Activated gamma-delta T cell treated with Interleukin-2 at 50 U/mL for 16 hours (primary cell): ENCODE results near the gene COMP.

Experiments used
- DNase-seq: peaks from one replicate; pipeline ENCODE4 v3.0.0-alpha.2; 2020

The COMP gene

GRCh38 chr19:18803550-18804138 is 12.5 kb upstream of the COMP start:
- DNase-seq, result no peak

GRCh38 chr19:18802354-18802753 is 11.2 kb upstream of the COMP start:
- DNase-seq, result no peak

GRCh38 chr19:18800636-18801035 is 9.5 kb upstream of the COMP start:
- no peak for DNase-seq

GRCh38 chr19:18800079-18800478 is 9.0 kb upstream of the COMP start:
- no peak for DNase-seq

- DNase-seq, result no peak
Observed at GRCh38 chr19:18799389-18799970, 8.4 kb upstream of the COMP start.

GRCh38 chr19:18798384-18799352 is 7.6 kb upstream of the COMP start:
- no peak for DNase-seq

- DNase-seq, result no peak
Observed at GRCh38 chr19:18796239-18796638, 5.1 kb upstream of the COMP start.

GRCh38 chr19:18795540-18795939 is 4.4 kb upstream of the COMP start:
- no peak for DNase-seq

GRCh38 chr19:18794692-18795091 is 3.6 kb upstream of the COMP start:
- no peak for DNase-seq

- no peak for DNase-seq
Observed at GRCh38 chr19:18794029-18794313, 2.9 kb upstream of the COMP start.

- DNase-seq, result no peak
Observed at GRCh38 chr19:18793144-18794028, 2.3 kb upstream of the COMP start.

- DNase-seq, result no peak
Observed at GRCh38 chr19:18792661-18793060, 1.6 kb upstream of the COMP start.

GRCh38 chr19:18791315-18791678 is 192 bp upstream of the COMP start:
- DNase-seq, result no peak

- DNase-seq, result no peak
Observed at GRCh38 chr19:18789883-18790565, 1.1 kb downstream of the COMP start.

GRCh38 chr19:18789422-18789869 is 1.7 kb downstream of the COMP start:
- DNase-seq, result no peak

- no peak for DNase-seq
Observed at GRCh38 chr19:18788529-18789421, 2.3 kb downstream of the COMP start.

- DNase-seq, result peak; percentile 44
Observed at GRCh38 chr19:18785179-18786124, 5.7 kb downstream of the COMP start.

GRCh38 chr19:18784786-18785120 is 6.4 kb downstream of the COMP start:
- no peak for DNase-seq

- no peak for DNase-seq
Observed at GRCh38 chr19:18783958-18784785, 6.9 kb downstream of the COMP start.
